ENCODE measurements around the gene TIMM22. TPM values are rescaled to one million over a fixed set of nuclear protein-coding genes. Genes with fewer than 3 reads are reported as not detected.

Gene TIMM22
- total and polyA plus RNA-seq, 4 donors: 7.2 to 12.2 (median 9.9) TPM

DNA sequence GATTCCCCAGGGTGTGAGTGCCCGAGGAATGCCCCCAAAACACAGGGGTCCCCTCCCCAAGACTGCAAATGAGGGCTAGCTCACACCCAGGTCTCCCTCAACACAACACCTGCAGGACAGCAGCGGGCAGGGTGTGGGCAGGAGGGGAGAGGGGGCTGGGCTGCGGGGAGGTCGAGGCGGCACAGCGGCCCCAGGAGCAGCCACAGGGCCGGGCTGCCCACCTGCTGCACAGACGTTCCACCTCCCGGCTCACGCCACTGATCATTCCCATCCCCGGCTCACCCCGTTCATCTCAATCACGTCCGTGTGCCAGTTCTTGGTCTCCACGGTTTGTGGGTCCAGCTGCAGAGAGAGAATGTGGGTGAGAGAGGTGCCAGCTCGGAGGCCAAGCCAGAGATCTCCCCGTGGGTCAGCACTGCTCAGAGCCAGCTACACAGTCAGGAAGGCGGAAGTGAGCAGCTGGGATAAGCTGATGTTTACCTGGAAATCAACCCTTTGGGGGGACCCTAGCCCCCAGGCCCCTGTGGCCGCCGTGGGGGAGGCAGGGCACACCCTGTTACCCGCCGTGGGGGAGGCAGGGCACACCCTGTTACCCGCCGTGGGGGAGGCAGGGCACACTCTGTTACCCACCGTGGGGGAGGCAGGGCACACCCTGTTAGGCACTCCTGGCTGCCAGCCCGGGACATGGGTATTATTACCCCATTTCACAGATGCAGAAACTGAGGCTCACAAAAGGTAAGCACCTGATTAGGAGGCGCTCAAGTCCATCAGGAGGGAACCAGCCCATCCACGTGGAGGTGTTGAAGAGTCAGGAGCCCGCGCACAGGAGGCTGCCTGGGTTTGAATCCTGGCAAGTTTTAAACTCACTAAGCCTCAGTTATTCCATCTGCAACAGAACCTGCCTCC, 16.1 kb downstream of the TIMM22 start:
- TF ChIP-seq, protein P1, sequence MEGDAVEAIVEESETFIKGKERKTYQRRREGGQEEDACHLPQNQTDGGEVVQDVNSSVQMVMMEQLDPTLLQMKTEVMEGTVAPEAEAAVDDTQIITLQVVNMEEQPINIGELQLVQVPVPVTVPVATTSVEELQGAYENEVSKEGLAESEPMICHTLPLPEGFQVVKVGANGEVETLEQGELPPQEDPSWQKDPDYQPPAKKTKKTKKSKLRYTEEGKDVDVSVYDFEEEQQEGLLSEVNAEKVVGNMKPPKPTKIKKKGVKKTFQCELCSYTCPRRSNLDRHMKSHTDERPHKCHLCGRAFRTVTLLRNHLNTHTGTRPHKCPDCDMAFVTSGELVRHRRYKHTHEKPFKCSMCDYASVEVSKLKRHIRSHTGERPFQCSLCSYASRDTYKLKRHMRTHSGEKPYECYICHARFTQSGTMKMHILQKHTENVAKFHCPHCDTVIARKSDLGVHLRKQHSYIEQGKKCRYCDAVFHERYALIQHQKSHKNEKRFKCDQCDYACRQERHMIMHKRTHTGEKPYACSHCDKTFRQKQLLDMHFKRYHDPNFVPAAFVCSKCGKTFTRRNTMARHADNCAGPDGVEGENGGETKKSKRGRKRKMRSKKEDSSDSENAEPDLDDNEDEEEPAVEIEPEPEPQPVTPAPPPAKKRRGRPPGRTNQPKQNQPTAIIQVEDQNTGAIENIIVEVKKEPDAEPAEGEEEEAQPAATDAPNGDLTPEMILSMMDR (IDR thresholded peaks at IDR 0.05; ENCODE audit: control extremely low read depth, extremely low read depth): no peak
- DNase-seq (no peak), ATAC-seq (ENCODE audit: insufficient read depth, low FRiP score) (no peak)
- Histone ChIP-seq H3K36me3 (ENCODE audit: control insufficient read depth in 4 of 4, insufficient read depth in 4 of 4, low read length in 4 of 4) (peaks cover 0 to 52% (median 6%) of the 10 kb centered on the region in 4 donors), H3K4me1 (ENCODE audit: control insufficient read depth in 5 of 5, insufficient read depth in 5 of 5, low read length in 5 of 5) (no peaks in the 10 kb centered on the region), H3K4me3 (no peak overlapping the region), H3K27ac (ENCODE audit: low read depth in 1 of 2, low read length in 1 of 2) (no peak overlapping the region), H3K27me3 (ENCODE audit: control insufficient read depth in 3 of 3, insufficient read depth in 3 of 3, low read length in 2 of 3) (no peaks in the 10 kb centered on the region), H3K9ac (ENCODE audit: insufficient read depth in 1 of 2, low read length in 2 of 2) (no peak overlapping the region), H3K9me3 (ENCODE audit: control insufficient read depth in 4 of 4, insufficient read depth in 3 of 4, low read length in 3 of 4) (peaks cover 0 to 2% (median 0%) of the 10 kb centered on the region in 4 donors)
- WGBS, 2 donors: 89% methylated on average over 27 to 30 of the region's 30 CpGs

DNA sequence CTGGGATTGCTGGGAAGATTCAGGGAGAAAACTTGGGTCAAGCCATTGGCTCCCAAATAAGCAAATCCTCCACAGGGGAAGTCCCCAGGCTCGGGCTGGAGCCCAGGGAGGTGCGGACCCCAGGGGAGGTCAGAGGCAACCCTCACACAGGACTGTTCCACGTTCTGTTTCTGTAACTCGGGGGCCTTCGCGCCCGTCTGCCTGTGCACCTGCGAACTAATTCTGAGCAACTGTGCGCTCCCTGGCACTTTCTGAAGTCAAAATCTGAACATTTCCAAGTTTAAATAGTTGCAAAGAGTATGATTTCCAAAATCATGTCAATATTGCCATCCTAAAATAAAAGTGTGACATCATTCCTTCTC, 16.8 kb downstream of the TIMM22 start:
- H3K9ac ChIP-seq (ENCODE audit: insufficient read depth in 1 of 2, low read length in 2 of 2): no peak overlapping the region
- H3K27ac ChIP-seq (ENCODE audit: low read depth in 1 of 2, low read length in 1 of 2): no peak overlapping the region

DNA sequence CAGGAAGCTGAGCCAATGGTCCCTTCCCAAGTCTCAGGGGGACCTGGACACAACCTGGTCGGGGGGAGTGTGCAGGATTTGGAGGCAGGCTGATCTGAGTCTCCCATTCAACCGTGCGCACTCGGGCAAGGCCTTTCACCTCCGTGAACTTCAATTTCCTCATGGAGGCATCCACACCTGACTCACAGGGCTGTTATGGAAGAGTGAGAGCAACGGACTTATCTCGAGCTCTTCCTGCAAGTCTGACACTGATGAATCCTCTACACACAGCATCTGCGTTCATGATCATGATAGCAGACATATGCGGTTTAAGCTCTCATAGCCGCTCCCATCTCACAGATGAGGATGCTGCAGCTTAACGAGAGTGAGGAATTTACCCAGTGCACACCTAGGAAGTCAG, 21.6 kb downstream of the TIMM22 start:
- 84 to 85% methylated on average over 11 of the region's 11 CpGs for WGBS, 2 donors
- no peaks in the 10 kb centered on the region for H3K27me3 ChIP-seq (ENCODE audit: control insufficient read depth in 3 of 3, insufficient read depth in 3 of 3, low read length in 2 of 3)
- DNase-seq (no peak), ATAC-seq (ENCODE audit: insufficient read depth, low FRiP score) (no peak)
- H3K4me1 ChIP-seq (ENCODE audit: control insufficient read depth in 5 of 5, insufficient read depth in 5 of 5, low read length in 5 of 5): peaks cover 0 to 13% (median 0%) of the 10 kb centered on the region in 5 donors
- TF ChIP-seq, protein P1 (IDR thresholded peaks at IDR 0.05; ENCODE audit: control extremely low read depth, extremely low read depth): no peak
- no peak overlapping the region for H3K9ac ChIP-seq (ENCODE audit: insufficient read depth in 1 of 2, low read length in 2 of 2)
- H3K9me3 ChIP-seq (ENCODE audit: control insufficient read depth in 4 of 4, insufficient read depth in 3 of 4, low read length in 3 of 4): peaks cover 0 to 2% (median 0%) of the 10 kb centered on the region in 4 donors
- peak overlapping the region; percentile 11 to 49 for H3K27ac ChIP-seq (ENCODE audit: low read depth in 1 of 2, low read length in 1 of 2)
- no peak overlapping the region for H3K4me3 ChIP-seq
- H3K36me3 ChIP-seq (ENCODE audit: control insufficient read depth in 4 of 4, insufficient read depth in 4 of 4, low read length in 4 of 4): peaks cover 0 to 25% (median 0%) of the 10 kb centered on the region in 4 donors

More for the DNA sequence above, 16.8 kb downstream of the TIMM22 start:
- ATAC-seq (ENCODE audit: insufficient read depth, low FRiP score): no peak
- Histone ChIP-seq H3K9me3 (ENCODE audit: control insufficient read depth in 4 of 4, insufficient read depth in 3 of 4, low read length in 3 of 4) (peaks cover 0 to 2% (median 0%) of the 10 kb centered on the region in 4 donors), H3K27me3 (ENCODE audit: control insufficient read depth in 3 of 3, insufficient read depth in 3 of 3, low read length in 2 of 3) (no peaks in the 10 kb centered on the region), H3K4me3 (no peak overlapping the region), H3K4me1 (ENCODE audit: control insufficient read depth in 5 of 5, insufficient read depth in 5 of 5, low read length in 5 of 5) (peaks cover 0 to 2% (median 0%) of the 10 kb centered on the region in 5 donors), H3K36me3 (ENCODE audit: control insufficient read depth in 4 of 4, insufficient read depth in 4 of 4, low read length in 4 of 4) (peaks cover 0 to 47% (median 5%) of the 10 kb centered on the region in 4 donors)
- no peak for DNase-seq
- TF ChIP-seq, protein P1 (IDR thresholded peaks at IDR 0.05; ENCODE audit: control extremely low read depth, extremely low read depth): no peak
- 94 to 96% methylated on average over 9 of the region's 9 CpGs for WGBS, 2 donors
